ENCODE measurements around the gene HPS4. TPM values are rescaled to one million over a fixed set of nuclear protein-coding genes. Genes with fewer than 3 reads are reported as not detected.

HPS4 gene
- total and polyA plus RNA-seq, 2 of the 8 experiments (the other 6 are each of a cell fraction or from before 2014, with no cell fraction given): 28.0 to 35.2 TPM

GRCh38 chr22:26450453-26451185, 33.0 kb downstream of the HPS4 start (continued):
- TF ChIP-seq CHD7 (IDR thresholded peaks at IDR 0.05; ENCODE audit: insufficient replicate concordance, low read length) (no peak), SUZ12 (IDR thresholded peaks at IDR 0.05; ENCODE audit: low read length) (no peak)

Measured in H1 (cell line).